ENCODE data around the gene VLDLR.

GRCh38 chr9:2676466-2676865 lies 54.9 kb downstream of the VLDLR start:
- TF ChIP-seq CTCF (conservative IDR thresholded peaks at IDR 0.05 in 1 of 2, IDR thresholded peaks at IDR 0.05 in 1 of 2; ENCODE audit: low read depth in 1 of 2, low read length in 2 of 2), result no peak
- TF ChIP-seq EZH2 (IDR thresholded peaks at IDR 0.05; ENCODE audit: low read length, missing control alignments), result no peak

Measured in fibroblast of lung (primary cell).